Fibroblast of lung (primary cell): Measurements from ENCODE around the gene VTI1A. TPM values are rescaled to one million over a fixed set of nuclear protein-coding genes. Genes with fewer than 3 reads are reported as not detected.

ENCODE experiments used
- DNase-seq, 2 donors: peaks; one replicate each; pipeline versions ENCODE4 v3.0.0 to v3.0.0-alpha.2; 2010; ENCODE audit warnings: low read depth in 2 of 2
- H2AFZ ChIP-seq: 2 replicates; pipeline ENCODE4 v1.5.1; 2012; ENCODE audit warnings: low read length, control low read depth, inconsistent platforms
- H3K27ac ChIP-seq: 2 replicates; pipeline ENCODE4 v1.5.1; 2011; ENCODE audit warnings: low read length, control low read depth; ENCODE audit not compliant: insufficient read depth
- H3K27me3 ChIP-seq: 2 replicates; pipeline ENCODE4 v1.5.1; 2011; ENCODE audit warnings: mild to moderate bottlenecking, low read length; ENCODE audit not compliant: control insufficient read depth, insufficient read depth
- H3K36me3 ChIP-seq: 2 replicates; pipeline ENCODE4 v1.5.1; 2011; ENCODE audit warnings: low read length; ENCODE audit not compliant: control insufficient read depth, insufficient read depth
- H3K4me1 ChIP-seq: 2 replicates; pipeline ENCODE4 v1.5.1; 2011; ENCODE audit warnings: low read length; ENCODE audit not compliant: control insufficient read depth, insufficient read depth; ENCODE audit errors: extremely low read depth
- H3K4me2 ChIP-seq: 2 replicates; pipeline ENCODE4 v1.5.1; 2011; ENCODE audit warnings: low read length, control low read depth; ENCODE audit not compliant: insufficient read depth; ENCODE audit errors: extremely low read depth
- H3K4me3 ChIP-seq, 4 experiments: fragments of 200-600 bp in 1 of 4; sonication (generic) in 1 of 4; replicated peaks in 1 of 4; 2 replicates each; pipeline ENCODE4 v1.5.1; 2011 to 2016; ENCODE audit warnings: low read length in 4 of 4, low read depth in 3 of 4, mild to moderate bottlenecking in 3 of 4, control low read depth in 2 of 4, inconsistent platforms in 1 of 4, mixed read lengths in 1 of 4; ENCODE audit not compliant: insufficient read depth in 1 of 4; ENCODE audit errors: control extremely low read depth in 1 of 4
- H3K79me2 ChIP-seq: 2 replicates; pipeline ENCODE4 v1.5.1; 2012; ENCODE audit warnings: mild to moderate bottlenecking, low read length, inconsistent platforms; ENCODE audit not compliant: control insufficient read depth, insufficient read depth
- H3K9ac ChIP-seq: 2 replicates; pipeline ENCODE4 v1.5.1; 2011; ENCODE audit warnings: mild to moderate bottlenecking, low read length, control low read depth; ENCODE audit not compliant: insufficient read depth
- H3K9me3 ChIP-seq: 2 replicates; pipeline ENCODE4 v1.5.1; 2012; ENCODE audit warnings: low read depth, low read length; ENCODE audit not compliant: control insufficient read depth, insufficient read depth
- H4K20me1 ChIP-seq: 2 replicates; pipeline ENCODE4 v1.5.1; 2011; ENCODE audit warnings: low read length; ENCODE audit not compliant: control insufficient read depth, insufficient read depth; ENCODE audit errors: extremely low read depth
- EZH2 ChIP-seq: IDR thresholded peaks from 2 replicates; pipeline ENCODE4 v1.5.1; 2012; ENCODE audit warnings: low read length, control low read depth, mild to moderate bottlenecking; ENCODE audit errors: missing control alignments
- polyA plus RNA-seq, 2 donors: library from polyadenylated mRNA; depleted of rRNA in 1 of 2; stranded (reverse) in 1 of 2; unstranded in 1 of 2; fragments of >200 nt; gene quantifications; 2 replicates each; pipeline ENCODE4 v1.2.1, GENCODE V29; 2011 to 2012; ENCODE audit warnings: missing spikeins in 1 of 2
- total RNA-seq: library from RNA; depleted of rRNA; stranded (reverse); fragments of >200 nt; gene quantifications from 2 replicates; pipeline ENCODE4 v1.2.1, GENCODE V29; 2014
- TF ChIP-seq, protein P1 (sequence below), 2 donors: IDR thresholded peaks in 1 of 2; conservative IDR thresholded peaks in 1 of 2; 1 replicate in 1 of 2; 2 replicates in 1 of 2; pipeline ENCODE4 v1.5.1; 2011 to 2012; ENCODE audit warnings: low read length in 2 of 2, control low read depth in 1 of 2, inconsistent platforms in 1 of 2, low read depth in 1 of 2, mild to moderate bottlenecking in 1 of 2

The VTI1A gene
- total and polyA plus RNA-seq, 2 donors (not counting 1 experiment from before 2014, with no cell fraction given) = 19.1 to 30.9 TPM

DNA sequence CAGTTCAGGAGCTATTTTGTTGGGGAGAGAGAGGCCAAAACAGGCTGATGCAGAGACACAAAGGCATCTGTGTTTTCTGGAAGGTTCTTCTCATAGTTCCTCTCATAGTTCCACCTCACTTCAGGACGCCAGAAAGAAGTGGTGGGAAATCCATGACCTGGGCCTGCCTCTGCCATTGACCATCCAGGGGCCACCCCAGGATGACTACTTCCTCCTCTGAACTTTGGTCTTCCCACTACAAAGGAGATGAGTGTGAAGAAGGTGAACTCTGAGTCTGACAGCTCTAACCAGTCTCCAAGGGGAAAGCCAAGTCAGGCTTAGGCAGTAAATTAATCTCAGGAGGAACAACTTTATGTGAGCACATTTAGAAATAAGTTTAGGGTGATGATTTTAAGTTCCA is 327.2 kb downstream of the VTI1A start:
- no peak overlapping the region for H2AFZ ChIP-seq
- no peaks in the 10 kb centered on the region for H3K79me2 ChIP-seq
- no peak overlapping the region for H3K4me2 ChIP-seq
- H3K4me1 ChIP-seq = peaks cover 3% of the 10 kb centered on the region
- H3K27ac ChIP-seq = no peak overlapping the region
- H3K36me3 ChIP-seq = no peaks in the 10 kb centered on the region
- H4K20me1 ChIP-seq = no peaks in the 10 kb centered on the region
- no peaks in the 10 kb centered on the region for H3K27me3 ChIP-seq
- DNase-seq = no peak
- H3K4me3 ChIP-seq = no peak overlapping the region
- TF ChIP-seq, protein P1, sequence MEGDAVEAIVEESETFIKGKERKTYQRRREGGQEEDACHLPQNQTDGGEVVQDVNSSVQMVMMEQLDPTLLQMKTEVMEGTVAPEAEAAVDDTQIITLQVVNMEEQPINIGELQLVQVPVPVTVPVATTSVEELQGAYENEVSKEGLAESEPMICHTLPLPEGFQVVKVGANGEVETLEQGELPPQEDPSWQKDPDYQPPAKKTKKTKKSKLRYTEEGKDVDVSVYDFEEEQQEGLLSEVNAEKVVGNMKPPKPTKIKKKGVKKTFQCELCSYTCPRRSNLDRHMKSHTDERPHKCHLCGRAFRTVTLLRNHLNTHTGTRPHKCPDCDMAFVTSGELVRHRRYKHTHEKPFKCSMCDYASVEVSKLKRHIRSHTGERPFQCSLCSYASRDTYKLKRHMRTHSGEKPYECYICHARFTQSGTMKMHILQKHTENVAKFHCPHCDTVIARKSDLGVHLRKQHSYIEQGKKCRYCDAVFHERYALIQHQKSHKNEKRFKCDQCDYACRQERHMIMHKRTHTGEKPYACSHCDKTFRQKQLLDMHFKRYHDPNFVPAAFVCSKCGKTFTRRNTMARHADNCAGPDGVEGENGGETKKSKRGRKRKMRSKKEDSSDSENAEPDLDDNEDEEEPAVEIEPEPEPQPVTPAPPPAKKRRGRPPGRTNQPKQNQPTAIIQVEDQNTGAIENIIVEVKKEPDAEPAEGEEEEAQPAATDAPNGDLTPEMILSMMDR (conservative IDR thresholded peaks at IDR 0.05 in 1 of 2, IDR thresholded peaks at IDR 0.05 in 1 of 2; ENCODE audit: low read depth in 1 of 2, low read length in 2 of 2) = no peak
- no peak for TF ChIP-seq EZH2
- no peak overlapping the region for H3K9ac ChIP-seq
- no peaks in the 10 kb centered on the region for H3K9me3 ChIP-seq

DNA sequence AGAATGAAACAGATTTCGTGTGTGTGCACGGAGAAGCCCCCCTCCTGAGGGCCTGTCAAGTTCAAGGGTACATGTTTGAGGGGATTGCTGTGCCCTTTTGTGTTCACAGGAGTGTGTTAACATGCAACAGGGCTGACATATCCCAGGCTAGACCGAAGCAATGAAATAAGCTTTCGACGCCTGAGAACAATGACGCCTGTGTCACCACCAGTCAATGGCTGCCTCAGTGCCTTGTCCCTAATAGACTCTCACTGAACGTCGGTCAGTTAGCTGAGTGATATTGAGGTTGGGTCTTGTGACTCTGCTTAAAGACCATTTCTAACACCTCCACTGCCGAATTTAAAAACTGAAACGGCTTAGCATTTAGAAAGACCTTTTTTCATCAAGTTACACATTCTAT is 327.8 kb downstream of the VTI1A start:
- no peak for TF ChIP-seq EZH2
- TF ChIP-seq, protein P1 (conservative IDR thresholded peaks at IDR 0.05 in 1 of 2, IDR thresholded peaks at IDR 0.05 in 1 of 2; ENCODE audit: low read depth in 1 of 2, low read length in 2 of 2) = no peak
- H3K4me2 ChIP-seq = no peak overlapping the region
- no peaks in the 10 kb centered on the region for H3K79me2 ChIP-seq
- no peaks in the 10 kb centered on the region for H3K36me3 ChIP-seq
- no peak overlapping the region for H2AFZ ChIP-seq
- H3K4me3 ChIP-seq = no peak overlapping the region
- no peaks in the 10 kb centered on the region for H4K20me1 ChIP-seq
- no peak overlapping the region for H3K9ac ChIP-seq
- H3K9me3 ChIP-seq = no peaks in the 10 kb centered on the region
- DNase-seq = no peak
- H3K27ac ChIP-seq = no peak overlapping the region
- H3K4me1 ChIP-seq = peaks cover 3% of the 10 kb centered on the region
- no peaks in the 10 kb centered on the region for H3K27me3 ChIP-seq

DNA sequence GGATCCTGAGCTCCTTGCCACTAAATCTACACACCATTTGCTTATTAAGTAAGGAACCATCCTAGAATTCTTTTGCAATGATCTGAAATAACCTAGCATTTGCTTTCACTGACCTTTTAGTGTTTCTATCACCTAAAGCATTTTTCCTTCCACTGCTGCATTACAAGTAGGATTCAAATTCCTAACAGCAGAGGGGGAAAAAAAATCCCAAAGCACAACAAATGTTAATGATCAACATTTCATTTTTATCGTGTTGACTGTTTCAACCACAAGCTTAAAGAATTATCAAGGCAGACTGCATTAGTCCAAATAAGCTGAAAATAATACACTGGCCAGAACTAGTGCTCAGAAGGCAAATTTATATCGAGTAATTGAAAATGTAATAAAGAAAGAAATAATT is 328.4 kb downstream of the VTI1A start:
- Histone ChIP-seq H3K4me3 (no peak overlapping the region), H3K79me2 (no peaks in the 10 kb centered on the region), H2AFZ (no peak overlapping the region), H3K4me2 (no peak overlapping the region), H3K9me3 (no peaks in the 10 kb centered on the region), H3K27ac (no peak overlapping the region), H3K9ac (no peak overlapping the region), H3K27me3 (no peaks in the 10 kb centered on the region), H4K20me1 (no peaks in the 10 kb centered on the region), H3K4me1 (peaks cover 3% of the 10 kb centered on the region), H3K36me3 (no peaks in the 10 kb centered on the region)
- peak; percentile 27 to 39 for DNase-seq
- TF ChIP-seq, protein P1 (conservative IDR thresholded peaks at IDR 0.05 in 1 of 2, IDR thresholded peaks at IDR 0.05 in 1 of 2; ENCODE audit: low read depth in 1 of 2, low read length in 2 of 2) = peak; percentile 25 to 31
- no peak for TF ChIP-seq EZH2
